CD8-positive, alpha-beta memory T cell (primary cell): ENCODE measurements around the gene DTX3L. TPM values are rescaled to one million over a fixed set of nuclear protein-coding genes. Genes with fewer than 3 reads are reported as not detected.

Experiments
- CTCF ChIA-PET: fragments of 350-600 bp; sonication (Branson Sonifier 250); formaldehyde crosslinking; loops from one replicate; lab custom pipeline; 2021; ENCODE audit warnings: antibody characterized with exemption; lab: Charles Lee
- POLR2A ChIA-PET: fragments of 350-600 bp; sonication (Branson Sonifier 250); formaldehyde crosslinking; loops from one replicate; lab custom pipeline; 2021; ENCODE audit warnings: antibody characterized with exemption; lab: Charles Lee
- DNase-seq, 5 donors: peaks; one replicate each; pipeline versions ENCODE4 v3.0.0 to v3.0.0-alpha.2; 2020 to 2022; ENCODE audit warnings: mixed read lengths in 1 of 5
- H3K27ac ChIP-seq: one replicate; pipeline ENCODE4 v1.7.0; 2013; ENCODE audit warnings: low read depth, mild to moderate bottlenecking, low read length, moderate library complexity
- H3K27me3 ChIP-seq: 2 replicates; pipeline ENCODE4 v1.7.0; 2013; ENCODE audit warnings: low read length, mild to moderate bottlenecking; ENCODE audit not compliant: insufficient read depth, poor library complexity, severe bottlenecking
- H3K36me3 ChIP-seq: 2 replicates; pipeline ENCODE4 v1.7.0; 2013; ENCODE audit warnings: mild to moderate bottlenecking, low read length, moderate library complexity; ENCODE audit not compliant: insufficient read depth
- H3K4me1 ChIP-seq: 2 replicates; pipeline ENCODE4 v1.7.0; 2013; ENCODE audit warnings: mild to moderate bottlenecking, low read length, moderate library complexity; ENCODE audit not compliant: insufficient read depth
- H3K4me3 ChIP-seq: 2 replicates; pipeline ENCODE4 v1.7.0; 2013; ENCODE audit warnings: mild to moderate bottlenecking, low read length
- H3K9me3 ChIP-seq: 2 replicates; pipeline ENCODE4 v1.7.0; 2013; ENCODE audit warnings: mild to moderate bottlenecking, low read length
- H3K27ac Mint-ChIP-seq, 8 donors: one replicate each; pipeline ENCODE4 v1.8.0; 2020 to 2021; ENCODE audit warnings: mixed read lengths in 8 of 8, mild to moderate bottlenecking in 6 of 8, inconsistent platforms in 3 of 8, moderate library complexity in 3 of 8
- H3K27me3 Mint-ChIP-seq, 2 donors: one replicate each; pipeline ENCODE4 v1.8.0; 2020 to 2021; ENCODE audit warnings: mixed read lengths in 2 of 2, mild to moderate bottlenecking in 1 of 2, moderate library complexity in 1 of 2
- H3K36me3 Mint-ChIP-seq, 3 donors: one replicate each; pipeline ENCODE4 v1.8.0; 2020 to 2021; ENCODE audit warnings: mixed read lengths in 3 of 3, inconsistent platforms in 1 of 3, mild to moderate bottlenecking in 1 of 3
- H3K4me1 Mint-ChIP-seq, 3 donors: one replicate each; pipeline ENCODE4 v1.8.0; 2020 to 2021; ENCODE audit warnings: mixed read lengths in 3 of 3, inconsistent platforms in 1 of 3, mild to moderate bottlenecking in 1 of 3
- H3K4me3 Mint-ChIP-seq, 7 donors: one replicate each; pipeline ENCODE4 v1.8.0; 2020 to 2021; ENCODE audit warnings: mixed read lengths in 7 of 7, mild to moderate bottlenecking in 6 of 7, moderate library complexity in 4 of 7, inconsistent platforms in 2 of 7
- H3K9me3 Mint-ChIP-seq, 5 donors: one replicate each; pipeline ENCODE4 v1.8.0; 2020 to 2022; ENCODE audit warnings: mixed read lengths in 5 of 5, mild to moderate bottlenecking in 3 of 5, moderate library complexity in 2 of 5, inconsistent platforms in 1 of 5
- polyA plus RNA-seq: library from polyadenylated mRNA; unstranded; fragments of 300-500 nt; fragmentation: Illumina TruSeq; gene quantifications from one replicate; pipeline ENCODE4 v1.2.3, GENCODE V29; 2021
- total RNA-seq, 2 experiments: library from RNA; stranded (reverse); gene quantifications; one replicate each; pipeline ENCODE4 v1.2.3, GENCODE V29; 2021

DTX3L gene
- total and polyA plus RNA-seq, 3 experiments from 2014 or later = 22.9 to 31.2 (median 24.3) TPM

- no peak for DNase-seq
- Mint-ChIP-seq H3K4me3 (no peak overlapping the region), H3K27ac (peak overlapping the region in 1 of 8 donors; percentile 23), H3K4me1 (peaks cover 0 to 4% (median 0%) of the 10 kb centered on the region in 3 donors), H3K27me3 (no peaks in the 10 kb centered on the region), H3K36me3 (peaks cover 0 to 62% (median 24%) of the 10 kb centered on the region in 3 donors), H3K9me3 (no peaks in the 10 kb centered on the region)
- Histone ChIP-seq H3K27ac (no peak overlapping the region), H3K4me3 (no peak overlapping the region), H3K4me1 (no peaks in the 10 kb centered on the region), H3K27me3 (no peaks in the 10 kb centered on the region), H3K9me3 (no peaks in the 10 kb centered on the region), H3K36me3 (peaks cover 38% of the 10 kb centered on the region)
- POLR2A ChIA-PET = no interaction called here
- CTCF ChIA-PET = no interaction called here
Observed at GRCh38 chr3:122530164-122530563, 34.0 kb upstream of the DTX3L start.

GRCh38 chr3:122533480-122533879, 30.7 kb upstream of the DTX3L start:
- H3K36me3 ChIP-seq = peaks cover 55% of the 10 kb centered on the region
- H3K9me3 ChIP-seq = no peaks in the 10 kb centered on the region
- H3K27me3 Mint-ChIP-seq = no peaks in the 10 kb centered on the region
- H3K4me1 Mint-ChIP-seq = peaks cover 4 to 7% (median 5%) of the 10 kb centered on the region in 3 donors
- CTCF ChIA-PET = interaction anchor here (1.4 kb wide), 1 partner anchor 155 kb away, joined by 3 read pairs; no protein-coding TSS in a partner anchor
- peaks cover 0 to 79% (median 39%) of the 10 kb centered on the region in 3 donors for H3K36me3 Mint-ChIP-seq
- no peaks in the 10 kb centered on the region for H3K4me1 ChIP-seq
- H3K27ac ChIP-seq = no peak overlapping the region
- no peak overlapping the region for H3K4me3 ChIP-seq
- POLR2A ChIA-PET = no interaction called here
- H3K27me3 ChIP-seq = no peaks in the 10 kb centered on the region
- H3K9me3 Mint-ChIP-seq = no peaks in the 10 kb centered on the region
- H3K27ac Mint-ChIP-seq = peak overlapping the region; percentile 6 to 88 (median 18)
- no peak overlapping the region for H3K4me3 Mint-ChIP-seq
- no peak for DNase-seq

- Mint-ChIP-seq H3K4me1 (peaks cover 5 to 9% (median 8%) of the 10 kb centered on the region in 3 donors), H3K27ac (peak overlapping the region in 3 of 8 donors; percentile 9 to 68 (median 48)), H3K36me3 (peaks cover 0 to 82% (median 42%) of the 10 kb centered on the region in 3 donors), H3K9me3 (no peaks in the 10 kb centered on the region), H3K27me3 (no peaks in the 10 kb centered on the region), H3K4me3 (no peak overlapping the region)
- ChIA-PET POLR2A (no interaction called here), CTCF (interaction anchor here (1.4 kb wide), 1 partner anchor 155 kb away, joined by 3 read pairs; no protein-coding TSS in a partner anchor)
- DNase-seq = no peak
- Histone ChIP-seq H3K9me3 (no peaks in the 10 kb centered on the region), H3K27ac (no peak overlapping the region), H3K4me1 (no peaks in the 10 kb centered on the region), H3K4me3 (no peak overlapping the region), H3K27me3 (no peaks in the 10 kb centered on the region), H3K36me3 (peaks cover 60% of the 10 kb centered on the region)
Observed at GRCh38 chr3:122533931-122534334, 30.2 kb upstream of the DTX3L start.

- ChIA-PET CTCF (interaction anchor here (0.6 kb wide), 1 partner anchor 144 kb away, joined by 3 read pairs; no protein-coding TSS in a partner anchor), POLR2A (no interaction called here)
- Mint-ChIP-seq H3K36me3 (peaks cover 8 to 90% (median 45%) of the 10 kb centered on the region in 3 donors), H3K4me1 (peaks cover 10 to 19% (median 12%) of the 10 kb centered on the region in 3 donors), H3K9me3 (no peaks in the 10 kb centered on the region), H3K27ac (peak overlapping the region in 1 of 8 donors; percentile 5), H3K27me3 (no peaks in the 10 kb centered on the region), H3K4me3 (no peak overlapping the region)
- Histone ChIP-seq H3K4me3 (no peak overlapping the region), H3K27me3 (no peaks in the 10 kb centered on the region), H3K9me3 (no peaks in the 10 kb centered on the region), H3K36me3 (peaks cover 60% of the 10 kb centered on the region), H3K27ac (no peak overlapping the region), H3K4me1 (no peaks in the 10 kb centered on the region)
- no peak for DNase-seq
Observed at GRCh38 chr3:122535964-122536631, 28.0 kb upstream of the DTX3L start.

- POLR2A ChIA-PET = no interaction called here
- H3K9me3 ChIP-seq = no peaks in the 10 kb centered on the region
- H3K4me3 ChIP-seq = no peak overlapping the region
- peaks cover 62% of the 10 kb centered on the region for H3K36me3 ChIP-seq
- H3K4me1 ChIP-seq = no peaks in the 10 kb centered on the region
- CTCF ChIA-PET = no interaction called here
- H3K27me3 Mint-ChIP-seq = no peaks in the 10 kb centered on the region
- H3K27me3 ChIP-seq = no peaks in the 10 kb centered on the region
- peaks cover 8 to 91% (median 45%) of the 10 kb centered on the region in 3 donors for H3K36me3 Mint-ChIP-seq
- peaks cover 10 to 19% (median 12%) of the 10 kb centered on the region in 3 donors for H3K4me1 Mint-ChIP-seq
- H3K27ac ChIP-seq = no peak overlapping the region
- no peak for DNase-seq
- no peaks in the 10 kb centered on the region for H3K9me3 Mint-ChIP-seq
- H3K27ac Mint-ChIP-seq = peak overlapping the region in 4 of 8 donors; percentile 5 to 36 (median 22)
- no peak overlapping the region for H3K4me3 Mint-ChIP-seq
Observed at GRCh38 chr3:122536632-122537001, 27.5 kb upstream of the DTX3L start.

GRCh38 chr3:122538956-122539490, 25.1 kb upstream of the DTX3L start:
- no peak for DNase-seq
- no peaks in the 10 kb centered on the region for H3K9me3 ChIP-seq
- Mint-ChIP-seq H3K4me1 (peaks cover 9 to 19% (median 10%) of the 10 kb centered on the region in 3 donors), H3K27ac (peak overlapping the region in 5 of 8 donors; percentile 6 to 87 (median 12)), H3K36me3 (peaks cover 12 to 79% (median 35%) of the 10 kb centered on the region in 3 donors), H3K4me3 (no peak overlapping the region), H3K27me3 (no peaks in the 10 kb centered on the region), H3K9me3 (no peaks in the 10 kb centered on the region)
- H3K36me3 ChIP-seq = peaks cover 42% of the 10 kb centered on the region
- no peaks in the 10 kb centered on the region for H3K4me1 ChIP-seq
- no peak overlapping the region for H3K4me3 ChIP-seq
- POLR2A ChIA-PET = no interaction called here
- CTCF ChIA-PET = no interaction called here
- H3K27ac ChIP-seq = no peak overlapping the region
- no peaks in the 10 kb centered on the region for H3K27me3 ChIP-seq

- peaks cover 49% of the 10 kb centered on the region for H3K36me3 ChIP-seq
Observed at GRCh38 chr3:122546151-122546550, 18.0 kb upstream of the DTX3L start.

GRCh38 chr3:122548076-122548475, 16.1 kb upstream of the DTX3L start:
- POLR2A ChIA-PET = no interaction called here
- H3K4me1 Mint-ChIP-seq = peaks cover 2 to 4% (median 2%) of the 10 kb centered on the region in 3 donors
- DNase-seq = no peak
- peaks cover 6 to 92% (median 35%) of the 10 kb centered on the region in 3 donors for H3K36me3 Mint-ChIP-seq
- Histone ChIP-seq H3K36me3 (peaks cover 51% of the 10 kb centered on the region), H3K27me3 (no peaks in the 10 kb centered on the region), H3K4me3 (no peak overlapping the region), H3K27ac (no peak overlapping the region), H3K9me3 (no peaks in the 10 kb centered on the region), H3K4me1 (no peaks in the 10 kb centered on the region)
- peak overlapping the region in 1 of 8 donors; percentile 48 for H3K27ac Mint-ChIP-seq
- no peak overlapping the region for H3K4me3 Mint-ChIP-seq
- no peaks in the 10 kb centered on the region for H3K9me3 Mint-ChIP-seq
- no peaks in the 10 kb centered on the region for H3K27me3 Mint-ChIP-seq
- CTCF ChIA-PET = interaction anchor here (1.0 kb wide), 2 partner anchors 39 to 131 kb away, joined by 4 read pairs; no protein-coding TSS in a partner anchor

More at GRCh38 chr3:122546151-122546550, 18.0 kb upstream of the DTX3L start:
- H3K27ac Mint-ChIP-seq = peak overlapping the region in 2 of 8 donors; percentile 20 to 35
- no peaks in the 10 kb centered on the region for H3K9me3 ChIP-seq
- no peak overlapping the region for H3K27ac ChIP-seq
- no peaks in the 10 kb centered on the region for H3K27me3 ChIP-seq
- CTCF ChIA-PET = no interaction called here
- POLR2A ChIA-PET = no interaction called here
- no peak overlapping the region for H3K4me3 ChIP-seq
- no peaks in the 10 kb centered on the region for H3K27me3 Mint-ChIP-seq
- H3K36me3 Mint-ChIP-seq = peaks cover 6 to 81% (median 34%) of the 10 kb centered on the region in 3 donors
- H3K4me1 Mint-ChIP-seq = peaks cover 0 to 4% (median 0%) of the 10 kb centered on the region in 3 donors
- no peaks in the 10 kb centered on the region for H3K4me1 ChIP-seq
- DNase-seq = no peak
- no peak overlapping the region for H3K4me3 Mint-ChIP-seq
- H3K9me3 Mint-ChIP-seq = no peaks in the 10 kb centered on the region
